Keratinocyte (primary cell): ENCODE results near the gene PCDHA3.

Source experiments
- CTCF ChIP-seq, 3 experiments: IDR thresholded peaks in 1 of 3; conservative IDR thresholded peaks in 1 of 3; optimal IDR thresholded peaks in 1 of 3; 2 replicates in 2 of 3; 3 replicates in 1 of 3; pipeline versions ENCODE3 to v1.5.1; 2011; ENCODE audit warnings: low read length in 3 of 3, mild to moderate bottlenecking in 3 of 3, moderate library complexity in 2 of 3, control low read depth in 1 of 3, inconsistent platforms in 1 of 3; ENCODE audit not compliant: insufficient read depth in 2 of 3; ENCODE audit errors: extremely low read depth in 1 of 3
- EZH2 ChIP-seq: IDR thresholded peaks from one replicate; pipeline ENCODE4 v1.6.1; 2012; ENCODE audit warnings: inconsistent platforms, mild to moderate bottlenecking, low read length, moderate library complexity

GRCh38 chr5:140800816-140801493, at the start of gene PCDHA3:
- TF ChIP-seq EZH2 (no peak), CTCF (optimal IDR thresholded peaks at IDR 0.05 in 1 of 3, IDR thresholded peaks at IDR 0.05 in 1 of 3, conservative IDR thresholded peaks at IDR 0.05 in 1 of 3; ENCODE audit: extremely low read depth in 1 of 3, insufficient read depth in 2 of 3, low read length in 3 of 3) (peak in 1 of 3 experiments; percentile 7)
